Activated CD4-positive, CD25-positive, alpha-beta regulatory T cell (primary cell): ENCODE results near the gene SEPTIN6.
"Not testable (repeated sequence)": the region's sequence is repeated elsewhere in the genome, so short reads cannot be mapped to it uniquely, and the experiment has no call there.

Experiments
- DNase-seq, 4 experiments: peaks; one replicate each; lab custom pipeline; 2025; lab: John Stamatoyannopoulos, UW

Gene SEPTIN6

DNA sequence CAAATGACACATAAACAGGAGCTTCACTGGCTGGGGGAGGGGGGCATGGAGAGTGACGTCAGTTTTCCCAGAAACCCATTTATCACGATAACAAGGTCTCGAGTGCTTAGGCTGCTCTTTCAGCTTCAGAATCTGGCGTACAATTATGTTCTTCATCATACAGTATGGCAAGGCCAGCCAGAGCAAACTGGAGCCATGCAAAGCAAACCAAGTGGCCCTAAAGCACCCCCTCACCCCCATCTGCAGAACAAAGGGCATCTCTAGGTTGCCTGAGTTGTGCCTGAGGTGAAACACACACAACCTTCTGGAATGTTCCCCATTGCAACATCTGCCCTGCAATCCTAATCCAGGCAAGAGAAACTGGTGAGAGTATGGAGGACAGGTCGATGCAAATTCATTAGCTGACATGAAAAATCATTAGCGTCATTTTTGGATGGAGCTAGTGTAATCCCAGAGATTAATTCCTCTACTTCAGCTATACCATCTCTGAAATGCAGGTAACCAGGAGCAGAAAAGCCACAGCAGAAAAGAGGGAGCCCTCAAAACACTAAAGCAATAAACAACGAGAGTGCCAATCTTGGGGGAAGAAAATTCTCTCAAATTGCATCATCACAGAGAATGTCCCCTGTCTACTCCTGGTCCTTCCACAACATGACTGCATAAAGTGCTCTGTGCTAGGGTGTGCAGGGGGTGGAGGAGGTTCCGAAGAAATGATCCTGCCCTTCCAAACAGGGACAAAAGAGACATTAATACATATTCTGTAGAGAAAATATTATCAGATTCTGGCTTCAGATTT is 1.8 kb downstream of the SEPTIN6 start:
- DNase-seq: peak; percentile 9 to 38 (median 17)

- DNase-seq: peak in 1 of 4 experiments; percentile 3
These were observed 4.1 kb downstream of the SEPTIN6 start for GRCh38 chrX:119688911-119689321.

GRCh38 chrX:119687661-119688413 is 5.1 kb downstream of the SEPTIN6 start:
- DNase-seq: no peak

DNA sequence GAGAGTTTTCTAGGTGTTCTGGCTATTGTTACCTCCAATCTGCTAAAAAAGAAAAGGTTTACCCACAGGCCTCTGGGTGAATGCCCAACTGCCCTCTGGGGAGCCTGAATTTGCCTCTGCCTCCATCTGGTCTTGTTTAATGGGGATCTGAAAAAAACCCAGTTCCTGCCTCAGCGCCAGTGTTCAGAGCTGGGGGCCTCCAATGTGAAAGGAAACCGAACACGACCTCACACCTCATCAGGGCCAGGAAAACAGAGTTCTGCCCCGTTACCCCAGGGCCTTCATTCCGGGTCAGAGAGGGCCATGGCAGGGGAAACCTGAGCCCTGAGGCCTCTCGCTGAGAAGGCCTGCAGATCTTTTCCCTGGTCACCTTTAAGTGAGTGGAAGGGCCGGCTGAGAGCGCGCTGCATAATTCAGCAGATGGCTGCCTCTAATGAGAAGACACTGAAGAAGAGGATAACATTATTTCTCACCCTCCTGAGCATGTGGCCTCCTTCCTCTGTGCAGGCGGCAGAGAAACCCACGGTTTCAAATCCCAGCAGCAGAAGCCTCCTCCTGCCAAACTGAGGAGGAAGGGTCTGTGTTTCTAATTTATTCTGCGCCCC is 6.8 kb downstream of the SEPTIN6 start:
- no peak for DNase-seq

- no peak for DNase-seq
These were observed 7.5 kb downstream of the SEPTIN6 start for GRCh38 chrX:119685225-119686066.

DNA sequence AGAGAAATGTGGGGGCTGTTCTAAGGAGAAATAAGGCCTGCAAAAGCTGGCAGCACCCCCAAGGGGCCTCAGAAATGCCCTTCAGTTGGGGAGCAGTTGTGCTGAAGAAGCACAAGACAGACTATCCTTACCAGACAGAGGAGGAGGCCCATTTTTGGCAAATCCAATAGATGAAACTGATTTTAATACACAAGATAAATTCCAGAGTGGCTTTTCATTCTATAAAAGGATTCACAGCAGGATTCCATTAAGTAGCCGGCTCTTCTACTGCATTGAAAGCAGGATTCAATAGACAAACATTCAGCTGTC is 8.1 kb downstream of the SEPTIN6 start:
- no peak for DNase-seq

DNA sequence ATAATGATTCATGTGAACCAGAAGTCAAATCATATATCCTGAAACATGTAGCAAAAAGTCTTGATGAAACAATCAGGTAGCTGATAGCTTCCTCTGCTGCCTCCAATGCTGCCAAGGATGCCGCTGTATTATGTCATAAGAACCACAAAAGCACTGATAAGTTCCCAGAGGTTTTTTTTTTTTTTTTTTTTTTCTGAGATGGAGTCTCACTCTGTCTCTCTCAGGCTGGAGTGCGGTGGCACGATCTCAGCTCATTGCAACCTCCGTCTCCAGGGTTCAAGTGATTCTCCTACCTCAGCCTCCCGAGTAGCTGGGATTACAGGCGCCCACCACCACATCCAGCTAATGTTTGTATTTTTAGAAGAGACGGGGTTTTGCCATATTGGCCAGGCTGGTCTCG is 8.7 kb downstream of the SEPTIN6 start:
- not testable (repeated sequence) for DNase-seq

DNA sequence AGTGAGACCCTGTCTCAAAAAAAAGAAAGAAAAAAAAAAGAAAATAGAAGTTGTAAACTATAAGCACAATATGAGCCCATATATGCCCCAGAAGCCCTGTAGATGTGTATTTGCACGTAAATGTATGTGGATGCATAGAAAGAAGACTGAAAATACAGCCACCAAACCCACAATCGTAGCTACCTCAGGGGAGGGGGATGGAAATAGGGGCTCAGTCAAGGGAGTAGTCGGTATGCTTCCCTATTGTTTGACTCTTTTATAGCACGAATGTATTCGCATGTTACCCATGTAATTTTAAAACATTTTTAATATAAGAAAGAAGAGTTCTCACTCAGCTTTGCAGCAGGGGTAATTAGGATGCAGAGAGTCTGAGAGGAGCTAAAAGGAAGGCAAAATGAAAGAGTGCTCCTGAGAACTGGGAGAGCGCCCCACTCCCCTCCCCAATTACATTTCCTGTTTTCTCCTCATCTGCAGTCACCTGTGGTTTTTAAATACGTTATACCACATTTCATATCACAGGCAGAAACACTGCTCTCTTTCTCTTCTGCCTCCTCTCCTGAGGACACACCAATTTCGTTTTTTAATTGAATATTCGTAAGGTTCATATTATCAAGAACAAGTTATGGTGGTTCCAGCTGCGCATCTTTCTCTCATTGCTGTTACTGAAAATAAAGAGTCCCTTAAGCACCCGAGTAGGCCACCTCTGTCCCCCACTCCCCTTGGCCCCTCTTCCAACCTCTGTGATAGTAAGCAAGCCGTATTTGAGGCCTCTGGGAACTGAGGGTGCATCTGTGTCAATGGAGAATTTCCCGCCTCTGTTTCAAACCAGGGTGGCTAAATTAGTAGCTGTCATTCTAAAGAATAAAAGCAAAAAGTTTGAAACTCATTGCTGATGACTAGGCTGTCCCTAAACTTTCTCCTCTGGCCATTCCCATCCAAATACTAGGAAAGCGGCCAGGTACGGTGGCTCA is 10.7 kb downstream of the SEPTIN6 start:
- peak in 2 of 4 experiments; percentile 2 for DNase-seq

DNA sequence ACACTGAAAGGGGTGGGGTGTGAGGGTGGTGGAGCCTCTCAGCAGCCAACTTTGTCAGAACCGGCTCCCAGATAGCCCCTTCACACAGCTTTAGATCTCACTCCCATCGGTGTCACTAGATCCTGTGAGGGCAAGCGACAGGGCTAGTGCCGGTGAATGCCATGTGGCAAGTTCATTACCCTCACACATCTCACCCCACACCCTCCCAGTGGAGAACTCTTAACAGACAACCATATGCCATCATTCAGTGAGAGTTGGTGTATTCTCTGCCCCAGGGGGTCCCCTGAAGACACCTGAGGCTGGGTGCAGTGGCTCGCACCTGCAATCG is 15.3 kb downstream of the SEPTIN6 start:
- DNase-seq: no peak

GRCh38 chrX:119676949-119677653 is 15.9 kb downstream of the SEPTIN6 start:
- DNase-seq: no peak

GRCh38 chrX:119673336-119673735 is 19.6 kb downstream of the SEPTIN6 start:
- DNase-seq: no peak

DNA sequence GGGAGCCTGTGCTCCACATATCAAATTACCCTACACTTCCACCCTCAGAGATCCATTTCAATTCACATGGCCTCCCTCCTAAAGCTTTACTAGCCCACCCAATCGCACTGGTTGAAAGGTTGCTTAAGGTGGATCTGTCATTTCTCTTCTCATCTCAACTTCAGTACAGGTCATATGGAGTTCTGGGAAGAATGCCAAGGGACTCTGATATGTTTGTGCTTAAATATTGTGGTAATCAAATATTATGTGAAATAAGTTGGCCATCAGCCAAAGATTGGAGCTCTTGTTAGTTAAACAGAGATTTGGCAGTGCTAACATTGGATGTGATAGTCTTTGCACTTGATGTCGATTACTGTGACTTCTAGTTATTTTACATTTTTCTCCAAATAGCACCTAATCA is 20.5 kb downstream of the SEPTIN6 start:
- DNase-seq: no peak

DNA sequence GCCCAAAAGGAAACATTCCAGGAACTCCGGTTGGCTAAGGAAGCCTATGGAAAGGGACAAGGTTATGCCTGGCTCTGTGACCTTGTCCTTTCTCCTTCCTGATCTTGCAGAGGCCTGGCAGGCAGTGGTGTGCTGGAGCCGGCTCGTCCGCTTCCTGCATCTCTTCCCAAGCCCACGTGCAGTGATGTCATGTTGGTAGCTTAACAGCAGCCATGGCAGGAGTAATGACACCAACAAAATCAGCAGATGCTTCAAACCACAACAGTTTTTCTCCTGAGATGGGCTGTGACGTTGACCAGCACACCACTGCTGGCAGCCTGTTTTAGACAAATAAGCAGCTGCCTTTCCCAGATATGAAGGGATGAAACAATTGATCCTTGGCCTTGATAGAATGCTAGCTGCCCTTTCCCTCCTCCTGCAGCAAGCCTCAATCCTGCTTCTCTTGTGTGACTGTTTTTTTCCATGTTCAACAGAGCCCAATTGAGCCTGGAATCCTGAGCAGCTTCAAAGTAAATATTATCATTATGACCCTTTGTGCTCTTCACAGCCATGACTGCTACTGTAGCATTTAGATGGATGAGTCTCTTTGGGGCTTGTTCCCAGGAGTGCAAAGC is 23.4 kb downstream of the SEPTIN6 start:
- DNase-seq: no peak

GRCh38 chrX:119667111-119667878 is 25.7 kb downstream of the SEPTIN6 start:
- no peak for DNase-seq

DNA sequence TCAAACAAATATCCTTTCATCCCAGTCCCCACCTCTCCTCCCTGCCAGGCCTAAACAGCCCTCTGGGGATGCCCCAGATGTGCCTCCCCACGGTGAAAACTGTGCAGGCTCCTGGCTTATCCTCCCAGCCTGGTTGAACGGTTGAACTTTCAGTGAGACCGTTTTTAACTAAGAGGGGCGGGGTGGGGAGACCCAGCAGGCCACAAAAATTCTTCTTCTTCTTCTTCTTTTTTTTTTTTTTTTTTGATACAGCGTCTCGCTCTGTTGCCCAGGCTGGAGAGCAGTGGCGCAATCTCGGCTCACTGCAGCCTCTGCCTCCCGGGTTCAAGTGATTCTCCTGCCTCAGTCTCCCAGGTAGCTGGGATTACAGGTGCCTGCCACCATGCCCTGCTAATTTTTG is 28.1 kb downstream of the SEPTIN6 start:
- not testable (repeated sequence) for DNase-seq

DNA sequence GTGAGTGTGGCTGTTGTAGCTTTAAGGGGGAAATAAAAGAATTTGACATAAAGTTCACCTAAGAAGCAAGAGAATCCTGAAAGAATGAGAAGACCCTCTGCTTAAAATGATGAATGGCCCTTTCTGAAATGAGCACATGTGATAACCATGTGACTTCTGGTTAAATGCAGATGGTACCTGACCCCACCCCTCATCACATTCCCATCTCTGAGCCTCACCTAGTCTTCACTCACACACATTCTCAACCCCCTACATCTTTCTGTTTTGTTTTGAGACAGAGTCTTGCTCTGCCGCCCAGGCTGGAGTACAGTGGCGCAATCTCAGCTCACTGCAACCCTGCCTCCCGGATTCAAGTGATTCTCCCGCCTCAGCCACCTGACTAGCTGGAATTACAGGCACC is 31.5 kb downstream of the SEPTIN6 start:
- no peak for DNase-seq

DNA sequence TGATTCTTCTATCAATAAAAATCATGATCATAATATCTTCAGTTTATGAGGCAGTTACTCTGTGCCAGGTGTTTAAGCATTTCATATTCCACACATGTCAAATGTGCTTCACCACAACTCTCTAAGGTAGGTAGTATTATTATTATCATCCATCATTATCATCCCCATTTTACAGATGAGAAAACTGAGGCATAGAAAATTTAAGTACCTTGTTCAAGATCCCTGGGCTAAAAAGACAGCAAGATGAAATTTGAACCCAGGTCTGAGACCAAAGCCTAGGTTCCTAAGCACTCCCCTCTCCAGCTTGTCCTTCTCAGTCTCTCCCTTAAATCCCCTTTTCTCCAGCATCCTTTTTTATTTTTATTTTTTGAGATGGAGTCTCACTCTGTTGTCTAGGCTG is 33.4 kb downstream of the SEPTIN6 start:
- DNase-seq: no peak

- peak in 1 of 4 experiments; percentile 9 for DNase-seq
These were observed 37.8 kb downstream of the SEPTIN6 start for GRCh38 chrX:119655125-119655524.

- no peak for DNase-seq
These were observed 38.8 kb downstream of the SEPTIN6 start for GRCh38 chrX:119654112-119654531.
